ENCODE measurements around the gene ADD3. TPM values are rescaled to one million over a fixed set of nuclear protein-coding genes. Genes with fewer than 3 reads are reported as not detected.

The ADD3 gene
- total RNA-seq, 1 experiment from 2014 or later: 59.9 TPM

GRCh38 chr10:110032801-110033700 is 25.3 kb downstream of the ADD3 start:
- Histone ChIP-seq H3K27ac (ENCODE audit: insufficient read length, low read depth, low read length) (no peak overlapping the region), H2BK120ac (ENCODE audit: low read depth, low read length, poor library complexity, severe bottlenecking) (no peak overlapping the region), H3K23me2 (ENCODE audit: insufficient read length, low read depth, low read length, poor library complexity, severe bottlenecking) (no peaks in the 10 kb centered on the region), H2BK15ac (ENCODE audit: low read depth, low read length) (no peak overlapping the region), H3K9ac (ENCODE audit: extremely low read depth, insufficient read length, low read length) (no peak overlapping the region), H4K8ac (replicated peaks; ENCODE audit: insufficient read length, low read depth, low read length) (no peak overlapping the region), H2AFZ (ENCODE audit: low read length) (no peak overlapping the region), H4K91ac (ENCODE audit: insufficient read length, low read depth, low read length) (no peak overlapping the region), H3T11ph (ENCODE audit: low read length) (no peak overlapping the region), H3K79me2 (ENCODE audit: insufficient read depth, low read length) (no peaks in the 10 kb centered on the region; the same call in 1 of the 2 replicates), H2BK20ac (ENCODE audit: low read depth, low read length, poor library complexity, severe bottlenecking) (no peak overlapping the region), H3K4me2 (ENCODE audit: insufficient read depth, insufficient read length, low read length) (no peak overlapping the region), H3K56ac (ENCODE audit: insufficient read length, low read depth, low read length) (no peak overlapping the region), H3K18ac (ENCODE audit: insufficient read length, low read depth, low read length) (no peak overlapping the region), H3K27me3 (ENCODE audit: insufficient read depth, low read length) (no peaks in the 10 kb centered on the region), H3K79me1 (ENCODE audit: insufficient read depth, low read depth, low read length, poor library complexity, severe bottlenecking) (peaks cover 6% of the 10 kb centered on the region), H3K9me3 (ENCODE audit: control insufficient read depth, low read depth, low read length) (no peaks in the 10 kb centered on the region), H3K4ac (ENCODE audit: low read depth, low read length) (no peak overlapping the region), H4K5ac (ENCODE audit: insufficient read length, low read depth, low read length) (no peak overlapping the region), H2AK5ac (ENCODE audit: insufficient read length, low read length) (no peak overlapping the region), H3K23ac (ENCODE audit: insufficient read length, low read depth, low read length) (no peak overlapping the region), H2BK12ac (ENCODE audit: insufficient read length, low read depth, low read length) (no peak overlapping the region), H3K4me1 (ENCODE audit: insufficient read depth, low read length) (peaks cover under 1% of the 10 kb centered on the region; the same call in 1 of the 2 replicates), H3K14ac (ENCODE audit: insufficient read depth, low read length) (no peak overlapping the region), H2BK5ac (ENCODE audit: insufficient read length, low read length) (no peak overlapping the region), H4K20me1 (ENCODE audit: control insufficient read depth, insufficient read depth, insufficient read length) (no peaks in the 10 kb centered on the region)
- H3K9me3 Mint-ChIP-seq: no peaks in the 10 kb centered on the region
- H3K36me3 Mint-ChIP-seq (ENCODE audit: insufficient read depth in 1 of 3, low read depth in 3 of 3): no peaks in the 10 kb centered on the region
- H3K4me1 Mint-ChIP-seq: peaks cover 23 to 25% of the 10 kb centered on the region in 2 experiments
- DNase-seq: no peak
- no peak overlapping the region for H3K27ac Mint-ChIP-seq
- no peak overlapping the region for H3K4me3 Mint-ChIP-seq
- no peaks in the 10 kb centered on the region for H3K27me3 Mint-ChIP-seq (ENCODE audit: low read depth)
- WGBS (ENCODE audit: extremely low coverage, insufficient read length, low lambda C conversion rate): no CpG with 5 or more reads among the region's 4 CpGs
- TF ChIP-seq, protein P1, sequence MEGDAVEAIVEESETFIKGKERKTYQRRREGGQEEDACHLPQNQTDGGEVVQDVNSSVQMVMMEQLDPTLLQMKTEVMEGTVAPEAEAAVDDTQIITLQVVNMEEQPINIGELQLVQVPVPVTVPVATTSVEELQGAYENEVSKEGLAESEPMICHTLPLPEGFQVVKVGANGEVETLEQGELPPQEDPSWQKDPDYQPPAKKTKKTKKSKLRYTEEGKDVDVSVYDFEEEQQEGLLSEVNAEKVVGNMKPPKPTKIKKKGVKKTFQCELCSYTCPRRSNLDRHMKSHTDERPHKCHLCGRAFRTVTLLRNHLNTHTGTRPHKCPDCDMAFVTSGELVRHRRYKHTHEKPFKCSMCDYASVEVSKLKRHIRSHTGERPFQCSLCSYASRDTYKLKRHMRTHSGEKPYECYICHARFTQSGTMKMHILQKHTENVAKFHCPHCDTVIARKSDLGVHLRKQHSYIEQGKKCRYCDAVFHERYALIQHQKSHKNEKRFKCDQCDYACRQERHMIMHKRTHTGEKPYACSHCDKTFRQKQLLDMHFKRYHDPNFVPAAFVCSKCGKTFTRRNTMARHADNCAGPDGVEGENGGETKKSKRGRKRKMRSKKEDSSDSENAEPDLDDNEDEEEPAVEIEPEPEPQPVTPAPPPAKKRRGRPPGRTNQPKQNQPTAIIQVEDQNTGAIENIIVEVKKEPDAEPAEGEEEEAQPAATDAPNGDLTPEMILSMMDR (conservative IDR thresholded peaks at IDR 0.05): no peak

All from H9 (cell line).